ENCODE results near the gene TMEM150C.
"Not testable (repeated sequence)": the region's sequence is repeated elsewhere in the genome, so short reads cannot be mapped to it uniquely, and the experiment has no call there.

Gene TMEM150C

DNA sequence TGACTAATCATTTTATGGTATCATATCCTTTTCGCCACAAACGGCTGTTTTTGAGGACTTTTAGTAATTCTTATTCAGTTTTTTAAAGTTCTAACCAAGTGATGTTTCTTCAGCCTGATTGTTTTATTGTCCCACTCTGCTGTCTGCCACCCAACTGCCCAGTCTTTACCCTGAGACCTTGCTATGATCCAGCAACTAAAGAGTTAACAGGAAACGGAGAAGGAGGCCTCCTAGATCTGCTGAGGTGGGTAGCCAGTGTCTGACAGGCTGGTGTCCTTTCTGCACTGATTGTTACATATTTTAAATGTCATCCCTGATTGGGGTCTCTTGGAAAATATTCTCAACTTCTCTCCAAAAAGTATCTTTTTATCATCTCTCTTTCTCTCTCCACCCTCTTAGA, 7.9 kb upstream of the TMEM150C start:
- DNase-seq (ENCODE audit: low read depth, low spot score) = no peak
- H3K27ac ChIP-seq = no peak overlapping the region

DNA sequence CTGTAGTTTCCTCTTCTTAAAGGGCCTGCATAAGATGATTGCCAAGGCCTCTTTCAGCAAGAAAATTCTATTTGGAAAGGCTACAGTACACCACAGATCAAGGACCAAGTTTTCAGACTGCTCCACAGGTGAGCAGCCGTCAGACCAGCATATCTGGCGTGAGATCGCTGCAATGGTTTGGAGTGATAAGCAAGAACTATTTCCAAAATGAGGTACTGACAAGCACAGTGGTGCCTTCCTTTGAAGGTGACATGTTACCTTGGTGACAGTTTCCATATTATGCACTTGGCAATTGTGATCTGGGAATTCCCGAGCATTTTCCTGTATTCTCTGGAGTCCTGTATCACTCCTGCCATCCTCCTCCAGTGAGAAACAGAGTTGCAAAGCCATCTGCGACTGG, 7.3 kb upstream of the TMEM150C start:
- no peak overlapping the region for H3K27ac ChIP-seq
- no peak for DNase-seq (ENCODE audit: low read depth, low spot score)

DNA sequence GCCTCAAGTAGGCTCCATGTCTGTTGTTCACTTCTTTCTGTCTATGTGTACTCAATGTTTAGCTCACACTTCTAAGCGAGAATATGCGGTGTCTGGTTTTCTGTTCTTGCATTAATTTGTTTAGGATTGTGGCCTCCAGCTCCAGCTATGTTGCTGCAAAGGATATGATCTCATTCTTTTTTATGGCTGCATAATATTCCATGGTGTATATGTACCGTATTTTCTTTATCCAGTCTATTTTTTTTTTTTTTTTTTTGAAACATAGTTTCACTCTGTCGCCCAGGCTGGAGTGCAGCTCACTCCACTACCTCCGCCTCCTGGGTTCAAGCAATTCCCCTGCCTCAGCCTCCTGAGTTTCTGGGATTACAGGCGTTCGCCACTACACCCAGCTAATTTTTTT, 5.7 kb upstream of the TMEM150C start:
- no peak overlapping the region for H3K27ac ChIP-seq
- DNase-seq (ENCODE audit: low read depth, low spot score) = no peak

GRCh38 chr4:82562564-82562854, 721 bp upstream of the TMEM150C start:
- no peak for DNase-seq (ENCODE audit: low read depth, low spot score)
- no peak overlapping the region for H3K27ac ChIP-seq

GRCh38 chr4:82560853-82561785, 669 bp downstream of the TMEM150C start:
- H3K27ac ChIP-seq = no peak overlapping the region
- no peak for DNase-seq (ENCODE audit: low read depth, low spot score)

DNA sequence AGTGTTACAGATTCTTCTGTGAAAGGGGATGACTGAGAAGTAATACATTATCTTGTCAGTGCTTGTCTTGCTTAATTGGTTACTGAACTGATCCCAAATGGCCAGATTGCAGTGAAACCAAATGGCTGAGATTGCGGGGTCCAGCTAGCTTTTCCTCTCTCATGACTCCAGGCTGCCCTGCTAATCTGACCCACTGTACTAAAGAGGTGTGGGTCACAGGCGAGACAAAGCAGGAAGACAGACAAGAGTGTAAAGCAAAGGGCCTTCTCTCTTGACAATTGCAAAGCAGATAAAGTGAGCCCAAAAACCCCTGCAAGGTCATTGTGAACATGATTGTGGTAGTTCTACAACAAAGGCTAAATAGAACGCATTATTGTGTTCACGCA, 2.1 kb downstream of the TMEM150C start:
- H3K27ac ChIP-seq = no peak overlapping the region
- DNase-seq (ENCODE audit: low read depth, low spot score) = no peak

GRCh38 chr4:82559090-82559734, 2.6 kb downstream of the TMEM150C start:
- H3K27ac ChIP-seq; DNase-seq (ENCODE audit: low read depth, low spot score): not testable (repeated sequence)

DNA sequence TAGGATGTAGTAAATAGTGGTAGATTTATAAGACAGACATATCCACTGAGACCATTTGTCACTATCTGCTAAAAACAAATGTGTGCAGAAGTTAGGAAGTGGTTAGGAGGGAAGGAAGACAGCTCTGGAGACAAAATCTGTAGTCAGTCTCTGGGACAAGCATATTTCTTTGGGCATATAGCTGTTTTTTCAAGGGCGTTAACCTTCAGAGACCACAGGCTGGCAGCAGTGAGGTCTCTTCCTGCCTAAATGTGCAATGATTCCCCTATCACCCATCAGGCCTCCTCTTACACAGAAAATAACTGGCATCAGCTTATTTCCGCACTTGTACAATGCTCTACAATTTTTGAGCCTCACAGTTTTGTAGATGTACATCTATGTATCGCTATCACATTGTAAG, 6.5 kb downstream of the TMEM150C start:
- H3K27ac ChIP-seq = no peak overlapping the region
- no peak for DNase-seq (ENCODE audit: low read depth, low spot score)

DNA sequence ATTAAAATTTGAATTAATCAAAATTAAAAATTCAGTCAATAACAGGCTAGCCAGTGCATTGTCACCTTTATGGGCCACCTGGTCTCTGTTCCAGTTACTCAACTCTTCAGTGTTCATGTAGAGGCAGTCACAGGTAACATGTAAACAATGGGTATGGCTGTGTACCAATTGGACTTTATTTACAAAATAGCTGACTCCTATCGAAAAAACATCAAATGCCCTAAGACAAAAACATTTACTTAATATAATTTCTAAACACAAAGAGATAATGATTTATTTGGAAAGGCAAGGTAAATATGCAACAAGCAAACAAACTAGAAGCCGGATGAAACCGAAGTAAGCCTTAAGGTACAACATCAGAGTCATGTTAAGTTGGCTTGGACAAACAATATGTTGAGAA, 8.8 kb downstream of the TMEM150C start:
- no peak overlapping the region for H3K27ac ChIP-seq
- DNase-seq (ENCODE audit: low read depth, low spot score) = no peak

DNA sequence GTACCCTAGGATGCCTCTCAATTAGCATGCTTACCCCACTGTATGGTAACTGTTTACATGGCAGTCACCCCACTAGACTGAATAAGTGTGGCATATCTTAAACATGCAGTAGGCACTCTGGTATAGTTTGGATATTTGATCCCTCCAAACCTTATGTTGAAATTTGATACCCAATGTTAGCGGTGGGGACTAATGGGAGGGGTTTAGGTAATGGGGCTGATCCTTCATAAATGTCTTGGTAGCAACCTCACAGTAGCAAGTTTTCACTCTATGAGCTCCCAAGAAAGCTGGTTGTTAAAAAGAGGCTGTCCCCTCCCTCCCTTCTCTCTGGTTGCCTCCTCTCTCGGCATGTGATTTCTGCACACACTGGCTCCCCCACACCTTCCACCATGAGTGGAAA, 10.1 kb downstream of the TMEM150C start:
- no peak overlapping the region for H3K27ac ChIP-seq
- DNase-seq (ENCODE audit: low read depth, low spot score) = no peak

- DNase-seq (ENCODE audit: low read depth, low spot score); H3K27ac ChIP-seq: not testable (repeated sequence)
Observed at GRCh38 chr4:82547850-82548249, 13.9 kb downstream of the TMEM150C start.

DNA sequence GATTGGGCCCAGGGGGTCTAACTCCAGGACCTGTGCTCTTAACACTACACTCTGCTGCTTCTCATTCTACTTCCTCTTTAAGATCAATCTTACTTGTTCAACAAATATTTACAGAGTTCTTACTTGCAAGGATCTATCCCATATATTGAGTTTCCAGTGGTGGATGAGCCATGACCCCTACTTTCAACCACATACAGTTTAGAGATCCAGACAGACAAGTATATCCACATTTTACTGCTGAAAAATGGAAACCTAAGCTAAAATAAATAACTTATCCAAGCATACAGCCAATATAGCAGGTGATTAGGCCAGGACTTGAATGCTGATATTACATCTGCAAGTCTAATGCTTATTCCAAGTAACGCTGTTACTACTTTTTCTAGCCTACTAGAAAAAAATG, 18.7 kb downstream of the TMEM150C start:
- no peak overlapping the region for H3K27ac ChIP-seq
- DNase-seq (ENCODE audit: low read depth, low spot score) = no peak

- H3K27ac ChIP-seq = no peak overlapping the region
- DNase-seq (ENCODE audit: low read depth, low spot score) = no peak
Observed at GRCh38 chr4:82542642-82543041, 19.1 kb downstream of the TMEM150C start.

- H3K27ac ChIP-seq = no peak overlapping the region
- DNase-seq (ENCODE audit: low read depth, low spot score) = no peak
Observed at GRCh38 chr4:82529322-82529721, 32.5 kb downstream of the TMEM150C start.

DNA sequence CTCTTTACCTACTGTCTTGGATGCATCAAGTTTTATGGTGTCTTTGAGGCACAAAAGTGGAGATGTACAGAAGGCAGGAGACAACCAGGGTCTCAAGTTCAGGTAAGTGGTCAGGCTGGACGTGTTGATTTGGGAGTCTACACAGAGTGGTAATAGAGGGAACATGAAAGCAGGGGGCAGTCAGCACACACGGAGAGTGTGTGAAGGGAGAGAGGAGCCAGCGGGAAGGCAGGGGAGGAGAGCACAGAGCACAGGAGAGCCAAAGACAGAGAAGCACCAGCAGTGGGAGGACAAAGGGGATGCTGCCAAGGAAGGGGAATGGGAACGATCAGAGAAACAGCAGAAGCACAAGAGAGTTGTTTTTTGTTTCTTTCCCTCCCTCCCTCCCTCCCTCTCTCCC, 32.9 kb downstream of the TMEM150C start:
- H3K27ac ChIP-seq = no peak overlapping the region
- no peak for DNase-seq (ENCODE audit: low read depth, low spot score)

GRCh38 chr4:82528074-82528473, 33.7 kb downstream of the TMEM150C start:
- no peak for DNase-seq (ENCODE audit: low read depth, low spot score)
- no peak overlapping the region for H3K27ac ChIP-seq

- no peak for DNase-seq (ENCODE audit: low read depth, low spot score)
- H3K27ac ChIP-seq = no peak overlapping the region
Observed at GRCh38 chr4:82525307-82525911, 36.4 kb downstream of the TMEM150C start.

DNA sequence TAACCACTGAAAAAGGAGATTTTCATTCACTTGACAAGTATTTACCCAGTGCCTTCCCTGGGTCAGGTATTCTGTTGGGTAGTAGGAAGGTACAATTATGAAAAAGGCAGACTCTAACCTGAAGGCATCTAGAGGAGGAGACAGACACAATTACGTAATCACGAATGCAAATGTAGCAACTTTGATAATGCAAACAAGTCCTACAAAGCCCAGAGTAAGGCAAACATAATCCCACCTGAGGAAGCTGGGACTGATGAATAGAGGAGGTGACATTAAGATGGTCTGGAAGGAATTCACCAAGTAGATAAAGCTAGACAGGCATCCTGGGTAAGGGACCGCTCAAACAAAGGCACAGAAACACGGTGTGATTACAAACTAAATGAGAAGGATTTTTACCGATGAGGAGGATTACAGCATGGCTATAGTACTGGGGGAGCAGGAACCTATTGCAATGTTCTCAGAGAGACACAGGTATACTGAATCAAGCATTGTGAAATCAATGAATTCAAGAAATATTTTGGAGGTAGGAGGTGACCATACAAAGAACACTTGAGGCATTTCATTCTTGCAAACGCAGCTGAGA, 37.1 kb downstream of the TMEM150C start:
- no peak overlapping the region for H3K27ac ChIP-seq
- no peak for DNase-seq (ENCODE audit: low read depth, low spot score)

DNA sequence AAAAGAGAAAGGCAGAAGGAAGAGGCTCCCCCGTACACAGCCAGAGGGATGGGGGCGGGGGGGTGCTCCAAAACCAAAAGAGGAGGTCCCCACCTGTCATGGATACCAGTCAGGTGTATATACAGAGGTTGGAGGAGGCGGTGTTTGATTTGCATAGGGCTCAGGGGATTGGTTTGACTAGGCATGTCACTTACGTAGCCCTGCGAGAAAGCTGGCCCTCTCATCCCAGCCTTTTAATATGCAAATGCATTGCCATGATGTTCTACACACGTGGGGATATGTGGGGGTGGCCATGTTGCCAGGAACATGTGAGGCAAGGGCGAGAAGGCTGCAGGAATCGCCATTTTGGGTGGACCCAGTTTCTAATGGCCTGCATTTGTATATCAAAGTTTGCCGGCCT, 38.6 kb downstream of the TMEM150C start:
- no peak overlapping the region for H3K27ac ChIP-seq
- no peak for DNase-seq (ENCODE audit: low read depth, low spot score)

DNA sequence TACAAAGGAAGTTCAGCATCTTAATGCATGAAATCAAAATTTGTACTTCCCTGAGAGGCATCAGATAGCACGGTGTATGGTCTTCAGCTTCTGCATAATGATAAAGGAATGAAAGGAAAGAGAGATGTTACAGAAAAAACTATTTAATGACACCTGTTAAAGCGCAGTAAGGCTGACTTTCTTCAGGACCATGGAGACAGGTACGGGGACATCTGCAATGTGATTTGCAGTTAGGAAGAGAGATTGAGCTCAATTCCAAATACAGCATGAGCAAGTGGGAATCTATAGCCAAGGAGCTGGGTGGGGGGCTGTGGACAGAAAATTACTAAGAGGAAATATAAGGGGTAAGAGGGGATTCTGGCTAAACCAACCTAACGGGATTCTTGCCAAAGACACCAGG, 39.3 kb downstream of the TMEM150C start:
- no peak for DNase-seq (ENCODE audit: low read depth, low spot score)
- H3K27ac ChIP-seq = no peak overlapping the region

- H3K27ac ChIP-seq = no peak overlapping the region
- DNase-seq (ENCODE audit: low read depth, low spot score) = no peak
Observed at GRCh38 chr4:82521283-82521682, 40.5 kb downstream of the TMEM150C start.

Measured in epithelial cell of prostate (primary cell).